NOMO-1 treated with DMSO at 0.1 percent for 48 hours (cell line): Measurements from ENCODE around the gene CFAP54.

Experiments used
- DNase-seq: peaks from one replicate; lab custom pipeline; 2025; ENCODE audit not compliant: unreplicated experiment; lab: John Stamatoyannopoulos, UW

Gene CFAP54

GRCh38 chr12:96824074-96824837 is 334.9 kb downstream of the CFAP54 start:
- no peak for DNase-seq

GRCh38 chr12:96824838-96825236 is 335.5 kb downstream of the CFAP54 start:
- DNase-seq: no peak

GRCh38 chr12:96828169-96828789 is 338.9 kb downstream of the CFAP54 start:
- peak; percentile 29 for DNase-seq

GRCh38 chr12:96829354-96829753 is 340.0 kb downstream of the CFAP54 start:
- DNase-seq: no peak

- no peak for DNase-seq
Measured at GRCh38 chr12:96831346-96831745, 342.0 kb downstream of the CFAP54 start.

GRCh38 chr12:96846293-96846692 is 356.9 kb downstream of the CFAP54 start:
- no peak for DNase-seq

- DNase-seq: no peak
Measured at GRCh38 chr12:96850676-96851075, 361.3 kb downstream of the CFAP54 start.

GRCh38 chr12:96858162-96858561 is 368.8 kb downstream of the CFAP54 start:
- no peak for DNase-seq

GRCh38 chr12:96861656-96862055 is 372.3 kb downstream of the CFAP54 start:
- no peak for DNase-seq

- no peak for DNase-seq
Measured at GRCh38 chr12:96862326-96862725, 372.9 kb downstream of the CFAP54 start.

GRCh38 chr12:96864335-96864734 is 375.0 kb downstream of the CFAP54 start:
- no peak for DNase-seq

- DNase-seq: no peak
Measured at GRCh38 chr12:96866801-96867590, 377.6 kb downstream of the CFAP54 start.

GRCh38 chr12:96870946-96871345 is 381.6 kb downstream of the CFAP54 start:
- no peak for DNase-seq

- no peak for DNase-seq
Measured at GRCh38 chr12:96872961-96873360, 383.6 kb downstream of the CFAP54 start.

GRCh38 chr12:96874211-96874610 is 384.8 kb downstream of the CFAP54 start:
- no peak for DNase-seq

- DNase-seq: no peak
Measured at GRCh38 chr12:96876966-96877365, 387.6 kb downstream of the CFAP54 start.

GRCh38 chr12:96878704-96879103 is 389.3 kb downstream of the CFAP54 start:
- no peak for DNase-seq

- no peak for DNase-seq
Measured at GRCh38 chr12:96879301-96879700, 389.9 kb downstream of the CFAP54 start.

- no peak for DNase-seq
Measured at GRCh38 chr12:96880220-96880619, 390.8 kb downstream of the CFAP54 start.

GRCh38 chr12:96881608-96882007 is 392.2 kb downstream of the CFAP54 start:
- no peak for DNase-seq

- no peak for DNase-seq
Measured at GRCh38 chr12:96882862-96883261, 393.5 kb downstream of the CFAP54 start.

- no peak for DNase-seq
Measured at GRCh38 chr12:96883571-96883970, 394.2 kb downstream of the CFAP54 start.
